Transverse colon (tissue), 4 donors: ENCODE results near the gene CFAP299.

Source experiments
- CTCF ChIP-seq, 5 experiments: fragments of 200-600 bp in 3 of 5; fragments of 450-650 bp in 2 of 5; sonication (generic) in 3 of 5; IDR thresholded peaks; 1 replicate in 2 of 5; 2 replicates in 3 of 5; pipeline ENCODE4 v1.5.1; 2016 to 2017; ENCODE audit warnings: antibody characterized with exemption in 5 of 5, inconsistent platforms in 3 of 5, mild to moderate bottlenecking in 2 of 5, moderate library complexity in 1 of 5
- EP300 ChIP-seq: sonication (generic); formaldehyde crosslinking; IDR thresholded peaks from one replicate; pipeline ENCODE4 v1.6.1; 2017; ENCODE audit warnings: antibody characterized with exemption, low read depth
- POLR2A ChIP-seq: fragments of 450-650 bp; IDR thresholded peaks from one replicate; pipeline ENCODE4 v1.6.1; 2016; ENCODE audit warnings: antibody characterized with exemption, mild to moderate bottlenecking, moderate library complexity
- POLR2AphosphoS5 ChIP-seq, 3 donors: sonication (generic); formaldehyde crosslinking; IDR thresholded peaks; one replicate each; pipeline ENCODE4 v1.6.1; 2016; ENCODE audit warnings: antibody characterized with exemption in 3 of 3

- TF ChIP-seq POLR2A (no peak), CTCF (IDR thresholded peaks at IDR 0.05) (no peak), POLR2AphosphoS5 (IDR thresholded peaks at IDR 0.05) (no peak), EP300 (no peak)
Observed at GRCh38 chr4:80685214-80685613, 349.7 kb downstream of the CFAP299 start.
